ENCODE measurements around the gene CXorf66. TPM values are rescaled to one million over a fixed set of nuclear protein-coding genes. Genes with fewer than 3 reads are reported as not detected.
"Not testable (repeated sequence)": the region's sequence is repeated elsewhere in the genome, so short reads cannot be mapped to it uniquely, and the experiment has no call there.

CXorf66 gene
- total RNA-seq, 2 donors from 2014 or later: not detected

- no peak overlapping the region for H3K27ac ChIP-seq
Observed at GRCh38 chrX:139924069-139924695, 41.1 kb downstream of the CXorf66 start.

GRCh38 chrX:139921142-139921541 lies 44.2 kb downstream of the CXorf66 start:
- intact Hi-C loops (cut with DNase I); H3K27me3 ChIP-seq; DNase-seq; H3K4me3 ChIP-seq; H3K9me3 ChIP-seq; H3K36me3 ChIP-seq; H3K9ac ChIP-seq (ENCODE audit: low read depth in 2 of 2, low read length in 2 of 2); H3K27ac ChIP-seq; H3K4me1 ChIP-seq: not testable (repeated sequence)

More at GRCh38 chrX:139924069-139924695, 41.1 kb downstream of the CXorf66 start:
- H3K27me3 ChIP-seq: no peaks in the 10 kb centered on the region
- no peaks in the 10 kb centered on the region for H3K9me3 ChIP-seq
- intact Hi-C loops (cut with DNase I): no loop called here
- H3K9ac ChIP-seq (ENCODE audit: low read depth in 2 of 2, low read length in 2 of 2): no peak overlapping the region
- H3K4me1 ChIP-seq: no peaks in the 10 kb centered on the region
- no peaks in the 10 kb centered on the region for H3K36me3 ChIP-seq
- TF ChIP-seq CTCF (IDR thresholded peaks at IDR 0.05): no peak
- DNase-seq: no peak
- no peak overlapping the region for H3K4me3 ChIP-seq

- Histone ChIP-seq H3K9ac (ENCODE audit: low read depth in 2 of 2, low read length in 2 of 2) (no peak overlapping the region), H3K4me3 (no peak overlapping the region), H3K27me3 (no peaks in the 10 kb centered on the region), H3K27ac (no peak overlapping the region), H3K4me1 (no peaks in the 10 kb centered on the region), H3K9me3 (no peaks in the 10 kb centered on the region), H3K36me3 (no peaks in the 10 kb centered on the region)
- no peak for DNase-seq
- intact Hi-C loops (cut with DNase I): no loop called here
- TF ChIP-seq CTCF (IDR thresholded peaks at IDR 0.05): no peak
Observed at GRCh38 chrX:139920316-139920715, 45.0 kb downstream of the CXorf66 start.

GRCh38 chrX:139914421-139914820 lies 50.9 kb downstream of the CXorf66 start:
- Histone ChIP-seq H3K9me3 (no peaks in the 10 kb centered on the region), H3K9ac (ENCODE audit: low read depth in 2 of 2, low read length in 2 of 2) (no peak overlapping the region), H3K27ac (no peak overlapping the region), H3K4me1 (no peaks in the 10 kb centered on the region), H3K36me3 (no peaks in the 10 kb centered on the region), H3K4me3 (no peak overlapping the region), H3K27me3 (no peaks in the 10 kb centered on the region)
- intact Hi-C loops (cut with DNase I): no loop called here
- DNase-seq: no peak
- no peak for TF ChIP-seq CTCF (IDR thresholded peaks at IDR 0.05)

GRCh38 chrX:139909712-139910111 lies 55.6 kb downstream of the CXorf66 start:
- H3K4me3 ChIP-seq: no peak overlapping the region

More at GRCh38 chrX:139909712-139910111, 55.6 kb downstream of the CXorf66 start:
- H3K9me3 ChIP-seq: no peaks in the 10 kb centered on the region
- TF ChIP-seq CTCF (IDR thresholded peaks at IDR 0.05): no peak
- no peaks in the 10 kb centered on the region for H3K36me3 ChIP-seq
- intact Hi-C loops (cut with DNase I): no loop called here
- H3K9ac ChIP-seq (ENCODE audit: low read depth in 2 of 2, low read length in 2 of 2): no peak overlapping the region
- no peak overlapping the region for H3K27ac ChIP-seq
- no peak for DNase-seq
- H3K4me1 ChIP-seq: no peaks in the 10 kb centered on the region
- H3K27me3 ChIP-seq: no peaks in the 10 kb centered on the region

All from colonic mucosa (tissue), 4 donors.